HG02642 (cell line): ENCODE results near the gene SHTN1.

Experiments used
- ATAC-seq: cut with Tn5 transposase; IDR thresholded peaks from one replicate; pipeline ENCODE4 v1.9.1; 2021; ENCODE audit warnings: mild to moderate bottlenecking; ENCODE audit not compliant: unreplicated experiment, poor library complexity

The SHTN1 gene

GRCh38 chr10:116840389-116841075, 164.5 kb downstream of the SHTN1 start:
- no peak for ATAC-seq

- ATAC-seq = peak; percentile 69
Measured at GRCh38 chr10:116838143-116838725, 166.8 kb downstream of the SHTN1 start.

- no peak for ATAC-seq
Measured at GRCh38 chr10:116836902-116837523, 168.0 kb downstream of the SHTN1 start.

GRCh38 chr10:116836083-116836482, 168.9 kb downstream of the SHTN1 start:
- ATAC-seq = no peak

GRCh38 chr10:116835658-116836057, 169.3 kb downstream of the SHTN1 start:
- no peak for ATAC-seq

- ATAC-seq = no peak
Measured at GRCh38 chr10:116833986-116834985, 170.7 kb downstream of the SHTN1 start.

GRCh38 chr10:116831790-116832189, 173.2 kb downstream of the SHTN1 start:
- no peak for ATAC-seq
